ENCODE measurements around the gene PRAMEF8. TPM values are rescaled to one million over a fixed set of nuclear protein-coding genes. Genes with fewer than 3 reads are reported as not detected.
"Not testable (repeated sequence)": the region's sequence is repeated elsewhere in the genome, so short reads cannot be mapped to it uniquely, and the experiment has no call there.

Gene PRAMEF8
- not detected for total RNA-seq
- long read RNA-seq, result 0 reads

DNA sequence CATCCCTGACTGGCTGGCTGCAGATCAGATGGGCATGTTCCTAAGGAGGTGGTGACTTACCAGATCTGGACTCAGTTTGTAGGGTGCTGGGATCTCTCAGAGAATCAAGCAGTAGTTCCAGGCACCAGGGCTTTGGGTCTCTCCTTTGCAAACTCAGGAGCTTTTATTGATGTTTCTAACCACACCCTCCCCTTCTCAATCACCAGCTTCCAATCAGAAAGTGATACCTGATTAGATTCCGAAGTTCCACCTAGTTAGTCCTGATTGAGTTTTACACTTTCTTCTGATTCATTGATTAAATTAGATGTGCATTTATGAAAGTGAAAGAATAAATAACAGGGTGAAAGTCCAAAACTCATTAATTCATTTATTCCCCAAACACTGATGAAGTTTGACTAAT is at the start of gene PRAMEF8:
TSS of gene PRAMEF8 (minus strand) at position 101 of the 400 bp plus-strand sequence. CDS start 1,046 bp downstream, outside the sequence.
- ATAC-seq; intact Hi-C loops (cut with micrococcal nuclease); DNase-seq: not testable (repeated sequence)

DNA sequence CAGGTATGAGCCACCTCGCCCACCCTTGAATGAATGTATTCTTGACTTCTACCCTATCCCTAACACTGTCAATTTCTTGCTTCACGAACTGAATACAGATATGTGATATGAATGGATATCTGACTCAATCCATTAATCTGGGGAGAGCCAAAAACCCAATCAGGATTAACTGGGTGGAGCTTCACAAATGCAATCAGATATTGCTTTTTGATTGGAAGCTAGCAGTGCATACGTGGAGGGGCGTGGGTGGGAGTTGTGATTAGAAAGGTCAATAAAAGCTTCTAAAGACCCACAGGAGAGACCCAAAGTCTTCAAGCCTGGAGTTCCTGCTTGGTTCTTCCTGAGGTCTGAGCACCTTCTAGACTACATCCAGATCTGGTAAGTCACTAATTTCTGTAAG is 30.3 kb upstream of the PRAMEF8 start, which contains the start of gene PRAMEF15:
TSS of gene PRAMEF15 (plus strand) at position 301 of the 400 bp plus-strand sequence. CDS start 2,827 bp downstream, outside the sequence.
- DNase-seq; intact Hi-C loops (cut with micrococcal nuclease); ATAC-seq: not testable (repeated sequence)

GRCh38 chr1:13303239-13303638 is 18.3 kb upstream of the PRAMEF8 start, which contains the start of gene PRAMEF33:
TSS of gene PRAMEF33 (plus strand) at chr1:13303539. CDS start at chr1:13305955, 2,416 bp downstream.
- ATAC-seq; intact Hi-C loops (cut with micrococcal nuclease); DNase-seq: not testable (repeated sequence)

DNA sequence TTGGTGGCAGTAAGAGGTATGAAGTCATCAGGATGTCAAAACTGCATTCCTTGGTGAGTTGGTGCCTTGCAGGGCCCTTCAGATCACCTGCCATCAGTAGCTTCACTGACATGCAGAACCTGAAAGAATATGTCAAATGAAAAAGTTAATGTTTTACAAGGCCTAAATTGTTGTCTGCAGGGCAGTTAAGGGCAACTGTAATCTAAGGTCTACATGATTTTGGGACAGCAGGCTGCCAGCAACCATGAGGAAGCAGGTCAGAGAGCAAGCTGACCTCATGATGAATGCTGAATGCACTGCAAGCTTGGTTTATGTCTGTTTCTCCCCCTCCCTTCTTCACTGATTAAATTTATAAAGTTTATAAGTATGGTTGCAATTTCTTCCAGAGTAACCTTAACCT is 17.3 kb upstream of the PRAMEF8 start:
- DNase-seq; intact Hi-C loops (cut with micrococcal nuclease); ATAC-seq: not testable (repeated sequence)

GRCh38 chr1:13298699-13299098 is 13.8 kb upstream of the PRAMEF8 start:
- ATAC-seq; intact Hi-C loops (cut with micrococcal nuclease); DNase-seq: not testable (repeated sequence)

- ATAC-seq; DNase-seq; intact Hi-C loops (cut with micrococcal nuclease): not testable (repeated sequence)
Observed at GRCh38 chr1:13297216-13297931, 12.4 kb upstream of the PRAMEF8 start.

DNA sequence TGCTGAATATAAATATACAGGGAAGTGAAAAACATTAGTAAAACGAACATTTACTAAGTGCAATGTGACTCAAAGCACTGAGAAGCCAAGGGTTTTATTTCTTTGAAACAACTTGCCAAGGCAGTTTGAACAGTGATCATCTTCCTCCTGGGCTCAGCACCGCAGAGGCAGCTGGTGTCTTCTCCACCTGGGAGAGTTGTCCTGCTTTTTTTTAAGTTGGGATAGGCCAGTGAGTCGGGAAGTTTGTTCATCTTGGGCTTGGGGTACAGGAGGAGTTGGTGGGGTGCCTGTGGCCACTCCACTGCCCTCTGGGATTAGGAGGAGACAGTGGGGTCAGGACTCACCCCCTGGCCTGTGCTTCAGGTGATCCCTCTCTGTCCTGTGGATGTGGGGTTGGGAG is 4.1 kb upstream of the PRAMEF8 start:
- DNase-seq; ATAC-seq; intact Hi-C loops (cut with micrococcal nuclease): not testable (repeated sequence)

GRCh38 chr1:13279617-13280016 is 5.3 kb downstream of the PRAMEF8 start:
- intact Hi-C loops (cut with micrococcal nuclease); ATAC-seq; DNase-seq: not testable (repeated sequence)

DNA sequence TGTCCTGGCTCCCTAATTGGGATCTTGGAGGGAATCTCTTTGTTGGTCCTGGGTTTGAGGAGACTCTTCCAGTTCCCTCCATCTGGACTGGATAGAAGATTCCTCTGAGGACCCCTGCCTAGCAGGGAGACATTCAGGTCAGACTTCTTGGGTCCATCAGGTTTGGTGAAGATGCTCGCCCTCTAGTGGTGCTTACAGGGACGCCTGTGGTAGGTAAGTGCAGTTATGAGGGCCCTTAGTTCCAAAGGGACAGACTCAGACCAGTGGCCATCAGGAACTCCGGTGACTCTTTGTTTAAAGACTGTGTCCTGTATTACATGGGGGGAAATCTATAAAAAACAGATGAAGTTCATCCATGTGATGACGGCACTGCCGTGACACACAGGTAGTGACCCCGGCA is 7.9 kb downstream of the PRAMEF8 start:
- DNase-seq; intact Hi-C loops (cut with micrococcal nuclease); ATAC-seq: not testable (repeated sequence)

GRCh38 chr1:13265124-13265523 is 19.8 kb downstream of the PRAMEF8 start:
- intact Hi-C loops (cut with micrococcal nuclease), result not testable (repeated sequence)

DNA sequence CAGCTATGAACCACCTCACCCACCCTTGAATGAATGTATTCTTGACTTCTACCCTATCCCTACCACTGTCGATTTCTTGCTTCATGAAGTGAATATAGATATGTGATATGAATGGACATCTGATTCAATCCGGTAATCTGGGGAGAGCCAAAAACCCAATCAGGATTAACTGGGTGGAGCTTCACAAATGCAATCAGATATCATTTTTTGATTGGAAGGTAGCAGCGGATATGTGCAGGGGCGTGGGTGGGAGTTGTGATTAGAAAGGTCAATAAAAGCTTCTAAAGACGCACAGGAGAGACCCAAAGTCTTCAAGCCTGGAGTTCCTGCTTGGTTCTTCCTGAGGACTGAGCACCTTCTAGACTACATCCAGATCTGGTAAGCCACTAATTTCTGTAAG is 31.0 kb downstream of the PRAMEF8 start, which contains the start of gene PRAMEF5:
TSS of gene PRAMEF5 (plus strand) at position 301 of the 400 bp plus-strand sequence. CDS start 5,071 bp downstream, outside the sequence.
- DNase-seq; ATAC-seq; intact Hi-C loops (cut with micrococcal nuclease): not testable (repeated sequence)

More at GRCh38 chr1:13265124-13265523, 19.8 kb downstream of the PRAMEF8 start:
- not testable (repeated sequence) for DNase-seq, ATAC-seq

- intact Hi-C loops (cut with micrococcal nuclease); ATAC-seq; DNase-seq: not testable (repeated sequence)
Observed at GRCh38 chr1:13247122-13247521, 37.8 kb downstream of the PRAMEF8 start.

DNA sequence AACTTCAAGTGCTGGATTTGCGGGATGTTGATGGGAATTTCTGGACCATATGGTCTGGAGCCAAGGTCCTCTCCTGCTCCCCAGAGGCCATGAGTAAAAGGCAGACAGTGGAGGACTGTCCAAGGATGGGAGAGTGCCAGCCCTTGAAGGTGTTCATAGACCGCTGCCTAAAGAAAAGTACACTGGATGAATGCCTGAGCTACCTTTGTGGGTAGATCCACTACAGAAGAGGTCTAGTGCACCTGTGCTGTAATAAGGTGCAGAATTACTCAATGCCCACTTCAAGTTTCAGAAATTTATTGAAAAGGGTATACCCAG is 38.4 kb downstream of the PRAMEF8 start:
- not testable (repeated sequence) for DNase-seq

DNA sequence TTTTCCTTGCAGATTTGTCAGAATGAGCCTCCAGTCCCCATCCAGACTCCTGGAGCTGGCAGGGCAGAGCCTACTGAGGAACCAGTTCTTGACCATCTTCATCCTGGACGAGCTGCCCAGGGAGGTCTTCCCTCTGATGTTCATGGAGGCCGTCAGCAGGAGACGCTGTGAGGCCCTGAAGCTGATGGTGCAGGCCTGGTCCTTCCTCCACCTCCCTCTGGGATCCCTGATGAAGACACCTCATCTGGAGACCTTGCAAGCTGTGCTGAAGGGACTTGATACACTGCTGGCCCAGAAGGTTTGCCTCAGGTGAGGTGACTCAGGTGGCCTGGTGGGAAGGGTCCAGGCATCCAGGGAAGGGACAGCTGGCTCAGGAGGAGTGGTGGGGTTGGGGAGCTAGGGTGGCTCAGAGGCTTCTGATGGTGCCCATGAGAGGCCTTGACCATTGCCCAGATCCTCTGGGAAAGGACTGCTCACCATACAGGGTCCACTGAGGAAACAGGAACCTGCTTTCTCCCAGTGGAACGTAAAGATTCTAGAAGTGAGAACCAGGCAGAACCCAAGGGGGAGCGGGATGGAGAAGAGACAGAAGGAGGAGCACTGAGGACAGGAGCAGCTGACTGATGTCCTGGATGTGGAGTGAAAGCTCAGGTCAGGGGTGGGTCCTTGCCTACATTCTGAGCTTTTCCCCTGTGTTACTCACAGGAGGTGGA is 38.9 kb downstream of the PRAMEF8 start:
- DNase-seq; ATAC-seq; intact Hi-C loops (cut with micrococcal nuclease): not testable (repeated sequence)

More for the DNA sequence above, 38.4 kb downstream of the PRAMEF8 start:
- ATAC-seq; intact Hi-C loops (cut with micrococcal nuclease): not testable (repeated sequence)

- DNase-seq; ATAC-seq; intact Hi-C loops (cut with micrococcal nuclease): not testable (repeated sequence)
Observed at GRCh38 chr1:13243536-13244263, 41.2 kb downstream of the PRAMEF8 start.

DNA sequence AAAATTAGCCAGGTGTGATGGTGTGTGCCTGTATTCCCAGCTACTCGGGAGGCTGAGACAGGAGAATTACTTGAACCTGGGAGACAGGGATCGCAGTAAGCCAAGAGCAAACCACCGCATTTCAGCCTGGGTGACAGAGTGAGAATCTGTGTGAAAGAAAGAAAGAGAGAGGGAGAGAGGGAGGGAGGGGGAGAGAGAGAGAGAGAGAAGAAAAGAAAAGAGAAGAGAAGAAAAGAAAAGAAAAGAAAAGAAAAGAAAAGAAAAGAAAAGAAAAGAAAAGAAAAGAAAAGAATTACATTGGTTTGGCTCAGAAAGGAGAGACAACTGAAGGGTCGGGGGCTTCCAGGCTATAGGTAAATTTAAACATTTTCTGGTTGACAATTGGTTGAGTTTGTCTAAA is 45.3 kb downstream of the PRAMEF8 start:
- DNase-seq; intact Hi-C loops (cut with micrococcal nuclease); ATAC-seq: not testable (repeated sequence)

DNA sequence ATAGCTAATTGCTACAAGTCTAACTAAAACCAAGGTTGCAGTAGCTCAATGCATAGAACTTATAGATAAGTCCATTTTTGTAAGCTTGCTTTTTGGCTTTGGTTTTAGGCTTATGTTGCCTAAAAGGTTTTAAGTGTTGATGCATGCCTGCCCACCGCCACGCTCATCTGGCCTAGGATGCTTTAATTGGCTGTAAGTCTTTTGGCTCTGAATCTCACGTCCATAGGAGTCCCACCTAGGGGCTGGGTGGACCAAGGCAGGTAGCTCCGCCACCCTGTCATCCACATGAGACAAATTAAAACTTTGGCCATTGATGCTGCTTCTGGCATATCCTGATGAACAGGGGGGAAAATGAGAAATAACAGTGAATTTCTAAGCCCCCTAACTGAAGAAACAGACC is 47.4 kb downstream of the PRAMEF8 start:
- not testable (repeated sequence) for DNase-seq

GRCh38 chr1:13234057-13234456 is 50.9 kb downstream of the PRAMEF8 start:
- DNase-seq; ATAC-seq; intact Hi-C loops (cut with micrococcal nuclease): not testable (repeated sequence)

More for the DNA sequence above, 47.4 kb downstream of the PRAMEF8 start:
- ATAC-seq; intact Hi-C loops (cut with micrococcal nuclease): not testable (repeated sequence)

GRCh38 chr1:13232056-13232455 is 52.9 kb downstream of the PRAMEF8 start:
- DNase-seq; ATAC-seq; intact Hi-C loops (cut with micrococcal nuclease): not testable (repeated sequence)
